Activated CD4-positive, alpha-beta T cell treated with anti-CD3 and anti-CD28 coated beads, Interleukin-10, Interleukin-2, amounts not matched to agents 100 ng/mL and 50 ng/mL, durations not matched to agents 16 hours and 8 hours (primary cell): ENCODE measurements around the gene SCGB3A2.

Experiments
- DNase-seq: peaks from one replicate; pipeline ENCODE4 v3.0.0-alpha.2; 2020

Gene SCGB3A2

DNA sequence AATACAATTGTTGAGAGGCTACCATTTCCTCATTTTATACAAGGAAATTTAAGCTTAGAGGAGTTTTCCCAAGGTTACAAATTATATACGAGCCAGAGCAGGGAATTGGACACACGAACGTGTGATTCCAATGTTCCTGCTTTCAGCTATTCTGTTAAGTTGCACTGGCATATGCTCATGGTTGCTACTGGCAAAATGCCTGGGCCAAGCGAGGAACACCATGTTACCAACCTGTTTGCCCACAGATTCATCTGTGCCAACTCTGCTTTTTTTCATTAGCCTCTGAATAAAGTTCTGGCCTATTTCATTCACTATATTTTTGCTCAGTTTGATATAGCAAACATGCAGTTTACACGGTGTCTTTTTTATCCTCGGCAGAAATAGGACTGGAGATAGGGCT lies 32.9 kb downstream of the SCGB3A2 start:
- no peak for DNase-seq

DNA sequence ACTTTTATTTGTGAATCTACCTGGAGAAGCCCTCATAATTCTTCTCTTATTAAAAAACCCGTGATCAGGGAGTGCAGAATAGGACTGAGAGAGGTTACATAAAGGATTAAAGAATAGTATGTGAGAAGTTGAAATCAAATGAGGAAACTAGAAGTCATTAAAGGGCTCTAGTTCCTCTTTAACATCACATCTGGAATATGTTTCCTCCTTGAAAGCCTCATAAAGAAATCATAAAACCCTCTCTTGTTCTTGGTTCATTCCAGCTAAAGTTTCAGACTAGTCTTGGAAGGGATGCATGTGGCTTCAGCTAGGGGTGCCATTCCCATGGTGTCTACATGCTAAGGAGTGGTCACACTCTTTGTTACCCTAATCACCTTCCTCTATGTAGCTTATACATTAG lies 33.5 kb downstream of the SCGB3A2 start:
- no peak for DNase-seq

DNA sequence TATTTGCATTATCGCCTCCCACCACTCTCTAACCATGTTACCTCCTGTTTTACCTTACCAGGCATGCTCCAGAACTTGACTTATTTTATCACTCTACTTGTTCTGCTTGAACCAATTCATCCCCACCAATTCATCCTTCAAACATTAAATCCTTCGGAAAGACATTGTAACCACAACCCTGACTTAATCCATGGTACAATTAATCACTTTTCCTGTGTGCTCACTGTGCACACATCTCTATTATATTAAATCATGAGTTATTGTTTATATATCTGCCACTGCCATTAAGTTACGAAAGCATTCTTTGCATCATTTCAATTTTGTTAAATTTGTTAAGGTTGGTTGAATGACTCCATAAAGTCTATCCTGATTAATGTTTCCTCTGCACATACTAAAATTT lies 35.3 kb downstream of the SCGB3A2 start:
- DNase-seq, result no peak

DNA sequence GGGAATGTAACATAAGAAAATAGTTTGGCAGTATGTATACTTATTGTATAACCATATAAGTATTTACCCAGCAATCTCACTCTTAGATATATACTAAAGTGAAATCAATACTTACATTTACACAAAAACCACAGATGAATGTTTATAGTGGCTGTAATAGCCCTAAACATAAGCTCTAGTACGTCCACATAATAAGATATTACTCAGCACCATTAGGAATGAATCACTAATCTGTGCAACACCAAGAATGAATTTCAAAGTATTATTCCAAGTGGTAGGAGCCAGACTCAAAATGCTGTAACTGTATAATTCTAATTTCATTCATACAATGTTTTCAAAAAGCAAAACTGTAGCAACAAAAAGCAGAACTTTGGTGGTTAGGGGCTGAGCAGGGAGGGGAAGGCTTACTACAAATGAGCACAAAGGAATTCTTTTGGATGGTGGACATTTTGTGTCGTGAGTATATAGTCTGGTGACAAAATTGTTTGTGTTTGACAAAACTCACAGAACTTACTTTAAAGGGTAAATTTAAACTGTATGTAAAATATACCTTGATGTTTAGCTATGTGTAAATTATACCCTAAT lies 39.7 kb downstream of the SCGB3A2 start:
- no peak for DNase-seq

DNA sequence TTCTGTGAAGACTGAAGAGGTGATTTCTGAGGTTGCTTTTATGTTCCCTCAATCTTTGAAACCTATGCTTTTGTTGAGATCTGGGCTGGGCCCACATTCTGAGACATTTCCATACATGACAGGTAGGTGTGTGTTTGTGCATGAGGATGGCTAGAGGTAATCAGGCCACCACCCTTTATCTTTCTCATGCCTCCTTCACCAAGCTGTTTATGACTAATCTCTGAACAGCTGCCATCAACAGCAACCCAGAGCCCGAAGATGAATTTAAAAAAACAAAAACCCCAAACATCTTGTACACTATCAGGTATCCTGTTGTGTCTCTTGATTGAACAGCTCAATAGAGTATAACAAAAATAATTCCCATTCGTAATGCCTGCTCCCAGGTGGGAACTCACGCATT lies 40.4 kb downstream of the SCGB3A2 start:
- DNase-seq, result no peak

DNA sequence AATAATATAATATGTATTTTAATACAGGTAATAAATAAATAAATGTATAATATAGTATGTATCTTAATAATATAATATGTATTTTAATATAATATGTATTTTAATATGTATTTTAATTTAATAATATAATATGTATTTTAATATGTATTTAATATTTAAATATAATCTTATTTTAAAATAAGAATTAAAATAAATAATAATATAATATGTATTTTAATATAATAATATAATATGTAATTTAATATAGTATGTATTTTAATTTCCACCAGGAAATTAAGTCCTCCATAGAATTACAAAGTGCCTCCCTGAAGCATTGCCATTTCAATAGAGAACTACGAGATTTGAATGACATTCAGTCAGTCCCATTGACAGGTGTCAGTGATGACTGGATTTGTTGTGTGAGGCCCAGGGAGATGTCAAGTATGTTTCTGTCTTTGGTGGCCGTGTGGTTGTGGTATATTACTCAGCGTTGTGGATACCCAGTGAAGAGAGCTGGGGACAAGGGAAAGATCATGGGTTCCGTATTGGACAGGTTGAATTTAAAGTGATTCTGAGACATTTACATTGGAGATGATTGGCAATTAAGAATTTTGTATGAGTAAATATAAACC lies 42.0 kb downstream of the SCGB3A2 start:
- DNase-seq, result no peak

DNA sequence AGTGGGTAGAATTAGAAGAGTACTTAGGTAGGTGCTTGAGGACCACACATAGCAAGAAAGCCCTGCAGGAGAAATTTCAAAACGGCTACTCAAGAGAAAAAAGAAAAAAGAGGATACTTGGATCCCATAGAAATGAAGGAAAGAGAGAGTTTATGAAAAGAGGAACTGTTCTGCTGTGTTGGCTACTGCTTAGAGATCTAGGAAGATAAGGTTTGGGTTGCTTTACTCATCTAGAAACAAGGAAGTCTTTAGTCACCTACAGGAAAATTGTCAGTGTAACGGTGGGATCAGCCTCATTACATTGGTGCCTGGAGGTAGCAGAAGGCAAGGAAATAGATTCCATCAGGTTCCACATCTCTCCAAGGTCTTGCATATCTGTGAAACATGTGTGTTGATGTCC lies 42.6 kb downstream of the SCGB3A2 start:
- DNase-seq, result no peak

DNA sequence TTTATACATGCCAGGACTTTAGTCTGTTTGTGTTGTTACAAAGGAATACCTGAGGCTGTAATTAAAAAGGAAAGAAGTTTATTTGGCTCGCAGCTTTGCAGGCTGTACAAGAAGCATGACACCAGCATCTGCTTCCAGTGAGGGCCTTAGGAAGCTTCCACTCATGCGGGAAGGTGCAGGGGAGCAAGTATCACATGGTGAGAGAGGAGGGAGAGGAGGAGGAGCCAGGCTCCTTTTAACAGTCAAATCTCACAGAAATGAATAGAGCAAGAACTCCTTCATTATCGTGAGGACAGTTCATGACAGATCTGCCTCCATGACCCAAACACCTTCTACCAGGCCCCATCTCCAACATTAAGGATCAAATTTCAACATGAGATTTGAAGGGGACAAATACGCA lies 46.5 kb downstream of the SCGB3A2 start:
- no peak for DNase-seq

DNA sequence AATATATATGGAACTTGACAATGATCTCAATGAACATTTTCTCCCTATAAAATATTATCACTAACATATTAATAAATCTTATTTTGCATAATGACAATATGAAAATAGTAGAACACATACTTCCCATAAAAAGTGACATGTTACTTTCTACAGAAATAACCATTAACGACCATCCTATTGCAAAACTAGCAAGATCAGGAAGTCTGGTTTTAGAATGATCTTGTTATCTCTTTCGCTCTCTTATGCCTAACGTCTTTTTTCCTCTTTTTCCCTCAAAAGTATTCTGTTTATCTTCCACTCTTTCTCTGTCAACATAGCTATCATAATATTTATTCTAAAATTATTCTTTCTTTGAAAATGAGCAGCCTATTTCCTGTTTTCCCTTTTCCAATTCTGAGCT lies 49.4 kb downstream of the SCGB3A2 start:
- DNase-seq, result no peak

DNA sequence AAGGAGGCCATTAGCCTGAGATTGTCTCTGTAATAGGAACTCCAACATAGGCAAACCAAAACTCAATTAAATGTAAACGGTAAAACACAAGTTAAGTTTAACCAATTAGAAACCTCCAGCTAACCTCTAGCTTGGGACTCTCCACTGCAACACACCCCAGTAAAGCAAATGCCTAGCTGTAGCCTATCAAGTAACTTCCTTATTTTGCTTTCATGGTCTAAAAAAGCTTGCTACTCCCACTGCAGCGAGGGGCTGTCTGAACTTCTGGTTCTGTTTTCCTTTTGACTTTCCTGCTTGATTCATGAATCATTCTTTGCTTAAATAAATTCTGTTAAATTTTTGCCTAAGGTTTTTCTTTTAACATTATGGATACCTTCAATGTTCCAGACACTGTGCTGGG lies 52.3 kb downstream of the SCGB3A2 start:
- DNase-seq, result no peak
